ENCODE results near the gene KRTAP5-6.

KRTAP5-6 gene

GRCh38 chr11:1702506-1702905 lies 5.5 kb downstream of the KRTAP5-6 start:
- no peak for DNase-seq (ENCODE audit: low read depth)

- no peak for DNase-seq (ENCODE audit: low read depth)
Observed at GRCh38 chr11:1703146-1703545, 6.2 kb downstream of the KRTAP5-6 start.

DNA sequence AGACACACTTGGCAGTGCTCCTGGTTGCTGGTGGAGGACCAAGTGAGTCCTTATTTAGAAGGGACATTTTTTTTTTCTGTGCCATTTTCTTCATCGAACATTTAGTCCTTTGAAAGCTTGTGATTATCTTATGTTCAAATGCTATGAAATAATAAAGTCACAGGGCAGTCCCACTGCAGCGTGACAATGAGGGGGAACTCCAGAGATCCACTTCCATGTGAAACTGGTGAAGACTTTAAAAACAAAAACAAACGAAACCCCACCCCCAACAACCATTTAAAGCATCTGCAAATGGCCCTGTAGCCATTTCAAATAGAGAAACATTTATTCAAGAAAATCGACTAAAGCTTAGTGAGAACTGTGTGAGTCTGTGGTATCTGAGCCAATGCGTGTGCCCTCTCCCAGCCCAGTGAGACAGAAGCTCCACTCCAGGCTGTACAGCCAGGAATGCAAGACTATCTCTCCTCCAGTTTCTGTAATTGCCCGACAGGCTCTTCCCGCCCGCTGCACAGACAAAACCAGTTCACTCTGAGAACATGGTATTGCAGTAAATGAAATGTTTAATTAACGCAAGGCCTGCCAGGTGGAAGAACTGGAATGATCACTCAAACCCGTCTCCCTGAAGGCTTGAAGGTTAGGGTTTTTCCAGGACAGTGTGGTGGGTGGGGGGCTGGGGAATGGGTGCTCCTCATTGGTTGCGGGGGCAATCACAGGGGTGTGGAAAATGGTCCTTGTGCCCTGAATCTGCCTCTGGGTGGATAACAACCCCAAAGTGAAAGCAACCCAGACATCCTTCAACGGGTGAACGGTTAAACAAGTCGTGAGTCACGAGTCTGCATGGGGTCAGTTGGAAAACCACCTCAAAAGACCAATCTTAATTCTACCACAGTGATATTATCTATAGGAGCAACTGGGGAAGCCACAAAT lies 8.4 kb downstream of the KRTAP5-6 start:
- peak; percentile 5 for DNase-seq (ENCODE audit: low read depth)

DNA sequence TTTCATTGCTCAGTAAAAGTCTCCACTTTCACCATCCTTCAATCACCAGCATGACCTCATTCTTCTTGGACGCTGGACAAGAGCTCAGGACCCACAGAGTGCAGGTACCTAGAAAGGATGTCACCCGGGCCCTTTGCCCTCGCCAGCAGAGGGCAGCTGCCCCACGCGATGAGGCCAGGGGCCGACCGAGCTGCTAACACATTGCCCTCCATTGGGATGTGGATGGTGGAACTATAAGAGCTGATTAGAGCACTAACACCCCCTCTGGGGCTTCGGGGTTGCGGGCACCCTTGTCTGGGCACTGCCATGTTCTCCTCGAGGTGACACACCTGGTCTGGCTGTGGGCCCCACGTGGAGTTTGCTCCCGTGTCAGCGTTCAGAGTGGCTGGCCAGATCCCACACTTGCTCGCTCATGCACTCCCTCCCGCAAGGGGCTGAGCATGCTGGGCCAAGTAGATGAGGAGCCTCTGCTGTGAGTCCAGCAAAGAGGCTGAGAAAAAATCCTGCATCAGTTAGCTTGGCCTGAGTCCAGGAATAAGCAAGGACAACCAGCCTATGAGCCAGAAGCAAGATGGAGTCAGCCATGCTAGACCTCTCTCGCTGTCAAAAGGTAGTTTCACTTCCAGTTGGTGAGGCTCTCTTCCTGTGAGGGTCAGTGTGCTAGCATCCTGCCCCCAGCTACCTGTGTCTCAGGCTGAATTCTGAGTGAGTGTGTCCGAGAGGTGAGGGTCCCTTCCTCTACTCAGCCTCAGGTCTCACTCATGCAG lies 9.8 kb downstream of the KRTAP5-6 start:
- DNase-seq (ENCODE audit: low read depth) = peak; percentile 7

GRCh38 chr11:1707751-1708150 lies 10.8 kb downstream of the KRTAP5-6 start:
- DNase-seq (ENCODE audit: low read depth) = no peak

DNA sequence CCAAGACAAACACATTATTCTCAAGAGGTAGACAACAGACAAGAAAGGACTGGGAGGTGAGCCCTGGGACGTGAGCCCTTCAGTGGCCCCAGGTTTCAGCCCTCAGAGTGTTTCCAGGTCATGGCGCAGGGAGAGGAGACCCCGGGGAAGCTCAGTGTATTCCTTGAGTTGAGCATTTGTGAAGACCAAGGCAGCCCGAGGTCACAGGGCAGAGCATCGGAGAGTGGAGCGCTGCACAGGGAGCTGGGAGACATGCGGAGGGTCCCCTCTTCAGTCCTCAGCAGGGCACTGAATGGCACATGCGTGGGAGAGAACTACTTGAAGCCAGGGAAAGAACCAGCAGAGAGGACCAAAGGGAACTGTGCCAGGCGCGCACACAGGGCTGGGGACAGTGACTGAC lies 11.7 kb downstream of the KRTAP5-6 start:
- no peak for DNase-seq (ENCODE audit: low read depth)

DNA sequence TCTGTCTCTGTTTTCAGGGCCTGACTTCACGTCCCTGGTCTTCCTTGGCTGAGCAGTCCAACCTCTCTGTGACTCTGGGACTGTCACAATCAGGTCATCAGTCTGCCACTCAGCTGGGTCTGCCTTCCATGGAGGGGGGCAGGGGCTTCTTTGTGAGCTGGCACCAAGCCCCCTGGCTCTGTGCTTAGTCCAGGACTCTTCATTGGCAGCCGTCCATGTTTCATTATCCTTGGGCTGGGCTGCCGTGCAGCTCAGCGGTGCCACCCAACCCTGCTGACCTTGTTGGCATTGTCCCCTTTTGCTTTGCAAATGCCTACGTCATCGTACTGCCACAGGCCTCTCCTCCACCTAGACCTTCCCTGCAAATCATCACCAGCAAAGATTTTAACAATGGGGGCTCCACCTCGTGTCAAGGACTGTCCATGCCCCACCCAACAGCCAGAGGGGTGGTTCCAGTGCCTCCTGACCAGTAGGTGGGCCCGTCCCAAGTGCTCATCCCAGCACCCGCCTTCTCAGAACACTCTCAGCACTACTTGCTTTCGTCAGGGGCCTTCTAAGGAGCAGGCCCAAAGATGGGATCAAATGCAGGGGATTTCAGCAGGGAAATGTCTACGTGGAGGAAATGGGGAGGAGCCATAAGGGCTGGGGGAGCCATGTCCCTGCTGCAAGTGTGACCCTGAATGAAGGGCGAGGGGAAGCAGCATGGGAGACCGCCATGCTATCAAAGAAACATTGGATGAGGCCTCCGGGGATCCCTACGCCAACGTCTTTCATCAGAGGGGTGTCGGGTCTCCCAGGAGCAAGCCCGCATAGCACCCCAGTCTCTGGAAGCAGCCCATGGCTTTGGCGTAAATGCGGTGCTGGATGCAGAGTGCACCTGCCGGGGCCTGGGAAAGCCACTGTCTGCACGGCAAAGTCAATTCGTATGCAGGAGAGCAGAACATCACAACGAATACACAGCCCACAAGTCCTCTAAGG lies 18.2 kb downstream of the KRTAP5-6 start:
- DNase-seq (ENCODE audit: low read depth) = no peak

DNA sequence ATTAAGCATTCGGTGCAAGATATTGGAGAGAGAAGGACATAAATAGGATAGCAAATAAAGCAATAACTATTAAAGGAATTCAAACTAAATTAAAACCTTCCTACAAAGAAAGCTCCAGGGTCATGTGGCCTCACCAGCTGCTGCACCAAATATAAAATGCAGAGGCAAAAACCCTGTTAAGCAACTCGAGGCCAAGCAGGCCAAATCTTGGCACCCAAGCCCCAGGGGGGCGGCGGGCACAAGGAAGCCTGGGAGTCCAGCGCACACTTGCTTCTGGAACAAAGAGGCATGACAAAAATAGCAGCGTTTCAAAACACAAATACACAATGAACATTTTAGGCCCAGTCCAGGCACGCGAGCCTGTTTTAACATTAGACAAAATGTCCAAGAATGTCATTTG lies 20.8 kb downstream of the KRTAP5-6 start:
- no peak for DNase-seq (ENCODE audit: low read depth)

- no peak for DNase-seq (ENCODE audit: low read depth)
Observed at GRCh38 chr11:1718326-1718725, 21.3 kb downstream of the KRTAP5-6 start.

GRCh38 chr11:1719781-1720180 lies 22.8 kb downstream of the KRTAP5-6 start:
- DNase-seq (ENCODE audit: low read depth) = no peak

DNA sequence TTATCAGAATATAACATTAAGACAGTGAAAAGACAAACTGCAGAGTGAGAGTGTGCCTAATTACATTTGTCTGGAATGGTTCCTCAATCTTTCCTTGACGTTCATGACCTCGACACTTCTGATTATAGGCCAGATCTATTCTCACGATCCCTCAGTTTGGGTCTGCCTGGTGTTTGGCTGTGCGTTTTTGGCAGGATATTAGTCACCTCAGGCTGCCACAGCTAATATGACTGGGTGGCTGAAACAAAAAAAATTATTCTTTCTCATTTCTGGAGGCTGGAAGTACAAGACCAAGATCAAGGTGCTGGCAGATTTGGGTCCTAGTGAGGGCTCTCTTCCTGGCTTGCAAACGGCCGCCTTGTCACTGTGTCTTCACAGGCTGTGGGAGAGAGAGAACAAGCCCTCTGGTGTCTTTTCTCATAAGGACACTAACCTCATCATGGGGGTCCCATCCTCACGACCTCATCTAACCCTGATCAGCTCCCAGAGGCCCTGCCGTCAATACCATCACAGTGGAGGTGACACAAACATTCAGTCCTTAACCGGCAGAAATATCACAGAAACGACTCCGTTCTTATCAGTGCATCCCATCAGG lies 30.2 kb downstream of the KRTAP5-6 start:
- DNase-seq (ENCODE audit: low read depth) = no peak

DNA sequence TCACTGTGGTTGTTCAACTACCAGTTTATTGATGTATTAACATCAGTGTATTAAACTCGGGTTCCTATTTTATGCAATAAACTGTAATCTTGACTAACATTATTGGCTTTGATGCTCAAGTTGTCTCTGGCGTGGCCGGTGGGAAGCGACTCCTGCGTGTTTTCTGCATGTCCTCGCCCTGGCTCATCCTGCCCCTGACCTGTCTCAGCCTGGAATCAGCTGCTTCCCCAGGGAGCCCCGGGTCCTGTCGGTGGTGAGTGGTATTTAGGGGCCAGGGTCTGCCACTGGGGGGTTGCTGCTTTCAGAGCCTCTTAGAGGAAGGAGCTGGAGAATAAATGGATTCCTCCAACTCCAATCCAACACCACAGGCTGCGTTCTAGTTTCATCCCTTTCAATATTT lies 30.9 kb downstream of the KRTAP5-6 start:
- no peak for DNase-seq (ENCODE audit: low read depth)

- no peak for DNase-seq (ENCODE audit: low read depth)
Observed at GRCh38 chr11:1728301-1728700, 31.3 kb downstream of the KRTAP5-6 start.

- DNase-seq (ENCODE audit: low read depth) = no peak
Observed at GRCh38 chr11:1728931-1729691, 32.1 kb downstream of the KRTAP5-6 start.

DNA sequence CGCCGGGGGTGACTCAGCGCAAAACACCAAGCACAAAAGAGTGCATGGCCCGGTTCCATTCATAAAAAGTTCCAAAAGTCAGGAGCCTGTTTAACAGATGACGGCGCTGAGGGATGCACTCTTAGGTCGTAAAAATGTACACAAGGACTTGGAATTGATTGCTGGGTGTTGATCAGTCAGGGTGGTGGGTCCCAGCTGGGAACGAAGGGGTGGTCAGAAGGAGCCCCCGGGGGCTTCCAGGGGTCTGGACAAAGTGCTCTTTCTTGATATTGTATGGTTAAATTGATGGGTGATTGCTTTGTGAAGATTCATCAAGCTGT lies 32.7 kb downstream of the KRTAP5-6 start:
- no peak for DNase-seq (ENCODE audit: low read depth)

DNA sequence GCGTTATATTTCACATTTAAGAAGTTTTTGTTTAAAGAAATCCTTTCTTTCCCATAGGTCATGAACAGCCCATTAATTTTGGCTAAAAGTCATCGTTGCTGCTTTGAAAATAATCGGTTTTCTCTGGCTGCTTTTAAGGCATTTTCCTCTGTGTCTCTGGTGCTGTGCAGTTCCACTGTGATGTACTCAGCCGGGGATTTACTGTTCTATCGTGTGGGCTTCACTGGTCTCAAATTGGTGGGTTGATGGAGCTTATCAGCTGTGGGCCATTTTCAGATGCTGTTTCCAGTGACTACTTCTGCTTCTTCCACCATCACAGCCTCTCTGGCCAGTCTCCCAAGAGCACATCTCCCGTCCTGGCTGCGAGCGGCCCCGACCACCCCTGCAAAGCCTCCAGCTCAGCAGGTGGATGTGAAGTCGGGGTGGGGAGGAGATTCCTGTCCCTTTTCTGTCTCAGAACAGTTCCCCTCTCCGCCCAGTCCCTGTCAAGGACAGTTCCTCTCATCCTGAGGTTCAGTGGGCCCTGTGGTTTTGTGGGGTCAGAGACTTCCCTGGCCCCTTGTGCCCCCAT lies 33.1 kb downstream of the KRTAP5-6 start:
- DNase-seq (ENCODE audit: low read depth) = no peak

GRCh38 chr11:1731451-1732059 lies 34.6 kb downstream of the KRTAP5-6 start:
- DNase-seq (ENCODE audit: low read depth) = no peak

DNA sequence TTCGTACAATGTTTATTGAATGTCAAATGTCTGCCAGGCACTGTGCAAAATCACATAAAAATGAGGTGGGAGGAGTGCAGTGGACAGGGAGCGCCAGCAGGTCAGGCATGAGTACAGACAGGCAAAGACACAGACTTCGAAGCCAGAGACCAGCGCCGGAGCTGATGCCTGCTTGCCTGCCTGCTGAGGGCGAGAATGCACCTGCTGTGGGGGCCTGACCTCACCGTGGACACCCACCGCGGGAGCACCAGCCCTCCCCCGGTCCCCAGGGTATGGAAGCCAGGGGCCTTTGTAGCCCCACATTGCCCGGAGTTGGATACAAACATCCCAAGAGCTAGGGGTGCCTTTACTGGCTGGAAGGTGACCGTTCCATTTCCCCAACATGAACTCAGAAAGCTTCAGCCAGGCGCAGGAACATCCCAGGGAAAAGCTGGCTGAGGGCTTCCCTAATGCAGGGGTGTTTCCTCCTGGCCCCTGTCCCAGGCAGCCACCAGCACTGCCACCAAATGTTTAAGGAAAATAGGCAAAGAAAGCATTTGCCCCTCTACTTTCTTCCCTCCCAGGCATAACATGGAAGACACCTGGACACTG lies 35.5 kb downstream of the KRTAP5-6 start:
- no peak for DNase-seq (ENCODE audit: low read depth)

GRCh38 chr11:1733009-1733715 lies 36.2 kb downstream of the KRTAP5-6 start:
- DNase-seq (ENCODE audit: low read depth) = no peak

Measured in EH (cell line).